GM18507 (cell line): ENCODE data around the gene WAPL.

ENCODE experiments used
- DNase-seq: peaks from one replicate; pipeline ENCODE4 v3.0.0; 2011; ENCODE audit warnings: low read depth; ENCODE audit not compliant: insufficient read length; ENCODE audit errors: extremely low spot score
- FAIRE-seq: peaks from 2 replicates; lab custom pipeline; 2011; peaks lifted over from hg19 to GRCh38; lab: Jason Lieb, UNC

WAPL gene

DNA sequence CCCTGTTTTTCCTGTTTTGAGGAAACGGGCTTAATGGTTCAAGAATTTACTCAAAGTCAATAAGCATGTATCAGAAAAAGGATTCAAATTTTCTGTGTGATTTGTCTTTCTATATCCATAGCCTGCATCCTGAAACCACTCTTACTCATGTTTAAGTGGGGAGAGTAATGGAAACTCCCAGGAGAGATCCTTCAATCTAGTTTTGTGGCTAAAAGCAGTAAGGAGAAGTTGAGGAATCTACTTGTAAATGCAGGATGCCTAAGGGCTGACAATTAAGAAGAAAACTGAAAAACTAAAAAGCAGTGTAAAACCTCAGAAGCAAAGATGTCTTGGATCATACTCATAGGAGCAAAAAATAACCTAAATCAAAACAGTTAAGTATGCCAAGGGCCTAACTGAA, 86.9 kb downstream of the WAPL start:
- FAIRE-seq (no peak), DNase-seq (no peak)

DNA sequence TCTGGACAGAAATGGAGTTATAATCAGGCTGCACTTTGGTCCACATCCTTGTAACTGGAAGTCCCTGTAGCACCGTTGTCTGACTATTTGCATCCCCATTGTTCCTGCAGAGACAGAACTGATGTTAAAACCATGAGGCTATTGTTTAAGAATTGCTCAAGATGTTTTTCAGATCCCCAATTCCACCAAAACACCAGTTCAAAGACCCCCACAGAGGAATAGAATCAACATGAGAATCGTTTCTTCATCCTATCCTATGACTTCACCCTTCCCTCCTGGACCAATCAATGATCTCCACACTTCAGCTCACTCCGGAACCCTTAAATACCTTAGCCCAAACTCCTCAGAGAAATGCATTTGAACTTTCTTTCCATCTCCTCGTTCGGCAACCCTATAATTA, 97.9 kb downstream of the WAPL start:
- DNase-seq (no peak), FAIRE-seq (no peak)

DNA sequence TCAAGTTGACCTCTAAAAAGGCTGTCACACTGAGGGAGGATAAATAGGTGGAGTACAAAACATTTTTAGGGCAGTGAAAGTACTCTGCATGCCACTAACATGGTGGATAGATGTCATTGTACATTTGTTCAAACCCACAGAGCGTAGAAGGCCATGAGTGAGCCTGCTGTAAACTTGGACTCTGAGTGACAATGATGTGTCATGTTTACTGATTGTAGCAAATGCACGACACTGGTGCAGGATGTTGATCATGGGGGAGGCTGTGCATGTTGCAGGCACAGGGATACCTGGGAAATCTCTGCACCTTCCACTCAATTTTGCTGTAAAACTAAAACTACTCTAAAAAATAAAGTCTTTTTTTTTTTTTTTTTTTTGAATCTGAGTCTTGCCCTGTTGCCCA, 102.5 kb downstream of the WAPL start:
- DNase-seq (no peak), FAIRE-seq (no peak)

DNA sequence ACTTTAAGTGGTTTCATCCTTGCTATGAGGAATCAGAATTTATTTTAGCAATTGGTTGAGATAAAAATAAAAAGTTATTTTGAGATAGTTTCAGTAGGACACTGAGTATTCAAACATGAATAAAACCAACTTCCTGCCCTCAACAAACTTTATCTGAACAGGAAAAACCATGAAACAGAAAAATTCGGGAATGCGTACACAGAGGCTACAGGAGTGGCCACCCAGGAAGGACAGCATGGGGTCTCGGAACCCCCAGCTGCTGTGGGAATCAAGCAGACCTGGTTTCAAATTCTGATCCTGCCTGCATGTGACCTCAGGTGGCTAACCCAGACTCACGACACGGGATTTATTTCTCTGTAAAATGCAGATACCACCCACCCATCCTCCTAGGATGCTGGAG, 106.0 kb downstream of the WAPL start:
- DNase-seq = no peak
- no peak for FAIRE-seq

DNA sequence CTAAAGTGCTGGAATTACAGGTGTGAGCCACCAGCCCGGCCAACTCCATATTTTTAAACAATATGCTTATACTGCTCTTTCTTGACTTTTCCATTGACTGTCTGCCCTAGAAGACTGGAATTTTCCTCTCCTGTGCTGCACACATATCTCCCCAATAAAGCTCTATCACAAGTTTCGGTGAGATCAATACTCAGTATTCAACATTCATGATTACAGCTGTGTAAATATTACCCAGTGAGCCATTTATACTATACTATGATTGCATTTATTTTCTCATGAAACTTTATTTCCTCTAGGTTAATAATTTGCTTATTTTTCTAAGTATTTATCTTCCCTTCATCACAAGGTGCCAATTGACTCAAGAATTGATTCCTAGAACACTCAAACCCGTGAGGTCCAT, 106.5 kb downstream of the WAPL start:
- FAIRE-seq (peak; percentile 41), DNase-seq (no peak)

DNA sequence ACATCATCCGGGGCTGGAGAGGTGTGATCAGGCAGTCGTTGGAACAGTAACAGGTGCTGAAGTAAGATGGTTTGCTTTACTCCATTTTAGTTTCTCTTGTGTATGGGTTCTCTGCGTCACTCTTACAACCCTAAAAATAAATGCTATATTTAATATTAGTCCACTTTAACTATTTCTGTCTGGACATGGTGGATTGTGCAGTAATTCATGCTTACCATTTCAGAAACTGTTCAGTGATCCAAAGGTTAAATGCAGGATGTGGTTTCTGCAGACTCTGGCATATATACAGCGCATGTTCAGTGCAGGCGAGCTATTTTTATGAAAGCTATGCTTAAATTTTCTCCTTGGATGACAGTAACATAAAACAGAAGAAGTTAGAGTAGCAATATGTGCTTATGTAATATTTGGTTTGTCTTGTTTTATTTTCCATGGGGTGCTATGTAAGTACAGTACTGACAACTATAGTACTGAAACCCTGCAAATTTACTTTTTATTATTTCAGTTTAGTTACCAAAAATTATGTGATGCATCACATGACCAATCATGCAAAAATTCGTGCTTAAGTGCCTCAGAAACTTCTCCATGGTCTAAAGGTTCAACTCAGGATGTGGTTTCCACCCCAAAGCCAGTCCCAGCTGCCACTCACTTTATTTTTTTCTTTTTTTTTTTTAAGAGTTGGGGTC, 108.4 kb downstream of the WAPL start:
- FAIRE-seq = peak; percentile 97
- no peak for DNase-seq

DNA sequence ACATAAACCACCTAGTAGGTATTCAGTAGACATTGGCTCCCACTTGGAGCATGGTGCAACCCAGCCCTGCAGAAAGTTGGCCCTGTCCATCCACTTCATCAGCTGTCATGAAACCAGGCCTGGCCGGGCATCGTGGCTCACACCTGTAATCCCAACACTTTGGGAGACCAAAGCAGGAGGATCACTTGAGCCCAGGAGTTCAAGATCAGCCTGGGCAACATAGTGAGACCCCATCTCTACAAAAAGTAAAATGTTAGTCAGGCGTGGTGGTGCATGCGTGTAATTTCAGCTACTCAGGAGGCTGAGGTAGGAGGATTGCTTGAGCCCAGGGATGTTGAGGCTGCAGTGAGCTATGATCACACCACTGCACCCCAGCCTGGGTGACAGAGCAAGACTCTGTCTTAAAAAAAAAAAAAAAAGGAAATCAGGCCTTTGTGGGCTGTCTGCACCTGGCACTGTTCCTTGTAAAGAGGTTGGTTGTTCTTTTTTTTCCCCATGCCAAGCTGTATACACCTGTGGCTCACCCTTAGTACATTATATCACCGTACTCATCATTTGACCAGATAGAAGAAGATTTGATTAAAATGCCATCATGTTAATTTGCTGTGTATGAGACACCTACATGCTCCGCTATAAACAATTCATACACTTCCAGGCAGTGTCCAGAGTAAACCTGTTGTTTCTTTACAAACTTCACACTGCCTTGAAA, 109.6 kb downstream of the WAPL start:
- peak; percentile 75 for FAIRE-seq

DNA sequence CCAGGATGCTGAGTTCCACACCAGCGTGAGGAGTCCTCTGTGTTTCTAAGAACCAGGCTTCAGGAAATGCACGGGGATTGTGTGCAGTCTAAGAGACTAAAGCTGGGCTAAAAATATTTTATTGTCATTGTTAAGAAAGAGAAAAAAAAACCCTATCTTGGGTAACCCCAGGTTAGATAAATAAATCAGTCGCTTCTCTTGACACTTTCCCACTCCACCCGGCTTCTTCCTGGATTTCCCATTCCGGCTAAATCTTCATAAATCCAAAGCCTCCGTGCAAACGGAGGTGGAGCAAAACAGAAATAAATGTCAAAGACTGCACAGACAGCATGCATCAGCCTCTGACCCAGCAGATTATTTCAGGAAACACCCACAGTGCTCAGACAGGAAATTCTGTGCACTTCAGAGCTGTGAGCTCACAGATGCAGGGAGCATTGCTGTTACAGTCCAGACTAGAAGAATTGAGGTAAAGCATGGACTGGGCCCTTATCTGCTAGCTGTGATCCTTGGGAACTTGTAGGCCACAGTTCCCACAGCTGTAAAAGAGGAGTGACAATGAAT, 110.2 kb downstream of the WAPL start:
- DNase-seq (no peak), FAIRE-seq (peak; percentile 97)

More for the DNA sequence above, 109.6 kb downstream of the WAPL start:
- DNase-seq = no peak

DNA sequence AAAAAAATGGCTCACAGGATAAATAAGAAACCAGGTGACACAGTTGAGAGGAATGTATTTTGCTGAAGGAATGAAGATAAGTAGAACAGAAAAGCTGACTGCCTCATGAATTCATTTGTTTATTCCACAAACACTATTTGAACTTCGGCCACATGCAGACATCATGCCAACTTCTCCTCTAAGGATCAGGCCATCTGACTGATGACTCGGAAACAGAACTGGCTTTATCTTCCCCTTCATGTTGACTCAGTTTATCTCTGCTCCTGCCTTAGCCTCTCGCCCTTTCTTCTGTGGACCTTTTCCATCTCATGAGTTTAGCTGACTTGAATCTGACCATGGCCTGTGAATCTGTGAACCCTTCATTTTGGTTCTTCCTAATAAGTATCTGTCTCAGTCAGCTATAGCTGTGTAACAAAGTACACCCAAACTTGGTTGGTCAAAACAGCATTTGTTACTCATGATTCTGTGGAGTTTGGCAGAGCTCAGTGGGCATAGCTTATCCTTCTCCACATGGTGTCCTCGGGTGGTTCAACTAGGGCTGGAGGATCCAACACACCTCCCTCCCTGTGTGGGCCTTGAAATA, 111.0 kb downstream of the WAPL start:
- no peak for DNase-seq
- no peak for FAIRE-seq

DNA sequence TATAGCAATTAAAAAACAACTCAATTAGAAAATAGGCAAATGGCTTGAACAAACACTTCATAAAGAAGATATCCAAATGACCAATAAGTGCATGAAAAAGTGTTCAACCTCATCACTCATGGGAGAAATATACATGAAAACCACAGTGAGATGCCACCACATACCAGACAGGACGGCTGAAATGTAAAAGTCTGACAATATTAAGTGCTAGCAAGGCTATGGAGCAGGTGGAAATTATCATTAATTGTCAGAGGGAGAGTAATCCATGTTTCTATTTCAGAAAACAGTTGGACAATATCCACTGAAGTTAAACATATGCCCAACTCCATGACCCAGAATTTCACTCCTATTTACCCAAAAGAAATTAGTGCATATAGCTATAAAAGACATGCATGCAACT, 112.4 kb downstream of the WAPL start:
- FAIRE-seq (no peak), DNase-seq (no peak)

DNA sequence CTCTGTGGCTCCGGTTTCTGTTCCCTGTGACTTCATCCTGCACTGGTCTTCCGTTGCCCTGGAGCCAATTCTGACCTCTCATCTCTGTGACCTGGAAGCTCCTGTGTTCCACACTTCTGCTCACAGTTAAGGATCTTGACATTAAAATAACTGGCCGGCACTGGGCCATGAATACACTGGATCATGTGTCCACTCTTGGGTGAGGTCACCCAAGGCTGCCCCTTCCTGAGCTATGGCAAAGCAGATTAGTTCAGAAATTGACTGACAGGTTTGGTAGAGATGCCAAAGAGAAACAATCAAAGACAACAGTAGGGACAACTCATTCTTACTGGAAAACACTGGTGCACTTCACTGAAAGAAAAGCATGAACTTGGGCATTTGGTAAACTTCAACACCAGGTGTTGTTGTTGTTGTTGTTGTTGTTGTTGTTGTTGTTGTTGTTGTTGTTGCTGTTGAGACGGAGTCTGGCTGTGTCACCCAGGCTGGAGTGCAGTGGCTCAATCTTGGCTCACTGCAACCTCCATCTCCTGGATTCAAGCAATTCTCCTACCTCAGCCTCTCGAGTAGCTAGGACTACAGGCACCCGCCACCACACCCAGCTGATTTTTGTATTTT, 118.3 kb downstream of the WAPL start:
- FAIRE-seq = no peak
- DNase-seq = no peak

DNA sequence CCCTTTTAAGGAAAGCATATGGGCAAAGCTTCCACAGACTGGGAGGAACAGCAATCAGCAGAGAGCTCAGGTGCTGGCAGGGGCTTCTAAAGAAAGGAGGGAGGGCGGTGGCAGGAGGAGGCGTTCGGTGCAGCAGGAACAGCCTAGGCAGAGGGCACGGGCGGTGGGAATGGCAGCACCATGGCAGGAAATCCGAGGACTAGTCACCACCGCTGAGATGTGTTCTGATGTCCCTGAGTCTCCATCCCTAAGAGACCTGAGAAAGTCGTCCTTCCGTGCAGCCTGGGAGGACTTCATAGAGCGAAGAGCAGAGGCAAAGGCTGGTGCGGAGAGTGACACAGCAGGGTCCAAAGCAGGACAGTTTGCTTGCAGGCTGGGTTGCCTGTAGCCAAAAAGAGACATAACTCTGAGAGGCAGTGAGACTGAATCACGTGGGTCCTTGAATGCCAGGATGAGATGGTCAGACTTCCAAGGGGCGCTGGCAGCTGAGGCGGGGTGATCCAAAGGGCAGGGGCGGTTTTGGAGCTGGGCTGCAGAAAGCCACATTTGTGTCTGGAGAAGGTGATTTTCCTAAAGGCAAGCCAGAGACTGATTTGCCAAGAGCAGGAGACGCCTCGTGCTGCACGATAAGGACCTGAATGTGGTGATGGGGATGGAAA, 119.2 kb downstream of the WAPL start:
- FAIRE-seq (no peak), DNase-seq (no peak)

DNA sequence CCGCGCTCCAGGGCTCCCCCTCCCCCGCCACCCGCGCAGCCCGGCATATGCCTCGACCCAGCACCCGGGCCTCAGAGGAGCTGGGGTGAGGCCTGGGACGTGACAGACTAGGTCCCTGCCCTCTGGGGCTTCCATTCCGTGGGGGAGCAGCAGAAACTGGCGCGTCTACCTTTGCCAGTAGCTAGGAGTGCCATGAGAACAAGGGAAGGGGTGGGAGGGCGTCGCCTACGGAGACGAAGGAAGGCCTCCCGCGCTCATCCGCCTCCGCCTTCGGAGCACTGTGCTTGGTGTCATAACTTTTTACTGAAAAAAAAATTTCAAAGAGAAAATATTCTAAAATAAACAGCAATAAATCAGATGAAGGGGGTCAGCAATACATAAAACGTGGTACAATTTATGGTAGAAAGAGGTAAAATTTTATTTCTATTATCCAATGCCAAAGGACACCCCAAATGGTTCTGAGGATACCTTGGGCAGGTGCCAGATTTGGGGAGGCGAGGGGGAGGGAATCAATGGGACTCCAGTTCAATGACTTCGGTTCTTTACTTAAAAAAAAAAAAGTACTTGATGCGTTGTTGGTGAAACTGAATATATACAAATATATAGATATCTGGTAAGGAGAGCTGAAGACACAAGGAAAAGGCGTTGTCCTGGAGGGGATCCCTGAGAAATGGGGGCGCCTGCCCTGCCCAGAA, 119.9 kb downstream of the WAPL start:
- DNase-seq = no peak
- no peak for FAIRE-seq

DNA sequence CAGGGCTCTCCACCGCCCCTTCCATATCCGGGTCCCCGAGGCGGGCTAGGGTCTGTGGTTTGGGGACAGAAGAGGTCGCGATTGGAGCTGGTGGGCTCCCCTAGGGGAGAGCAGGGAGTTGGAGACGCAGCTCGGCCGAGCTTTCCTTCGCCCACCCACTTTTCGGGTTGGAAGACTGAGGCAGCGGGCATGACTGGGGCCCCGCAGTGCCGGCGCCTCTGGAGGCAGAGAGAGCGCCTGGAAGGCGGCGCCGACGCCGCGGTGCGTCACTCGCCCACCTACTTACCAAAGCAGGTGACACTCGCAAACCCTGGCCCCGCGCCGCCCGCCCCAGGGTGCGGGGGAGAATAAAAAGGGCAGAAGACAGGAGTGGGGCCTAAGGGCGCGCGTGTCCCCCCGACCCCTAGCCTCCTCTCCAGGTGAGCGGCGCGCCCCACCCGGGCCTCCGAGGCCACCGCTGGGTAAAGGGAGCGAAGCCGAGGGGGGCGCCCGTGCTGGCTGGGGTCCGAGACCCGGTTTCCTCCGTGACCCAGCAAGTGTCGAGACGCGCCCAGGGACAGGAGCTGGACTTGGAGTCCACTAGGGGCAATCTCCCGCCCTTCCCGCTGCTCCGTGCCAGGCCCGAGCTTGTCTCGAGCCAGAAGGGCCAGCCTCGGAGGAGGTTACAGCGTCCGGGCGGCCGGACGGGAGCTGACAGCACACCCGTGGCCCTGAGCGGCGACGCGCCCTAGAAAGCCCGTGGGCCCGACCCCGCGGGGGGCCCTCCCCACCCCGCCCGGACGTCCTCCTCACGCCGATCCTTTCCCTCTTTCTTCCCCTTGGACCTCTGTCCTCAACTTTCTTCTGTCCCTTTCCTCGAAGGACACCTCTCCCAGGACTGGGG, 120.6 kb downstream of the WAPL start:
- FAIRE-seq (peak; percentile 36), DNase-seq (no peak)

DNA sequence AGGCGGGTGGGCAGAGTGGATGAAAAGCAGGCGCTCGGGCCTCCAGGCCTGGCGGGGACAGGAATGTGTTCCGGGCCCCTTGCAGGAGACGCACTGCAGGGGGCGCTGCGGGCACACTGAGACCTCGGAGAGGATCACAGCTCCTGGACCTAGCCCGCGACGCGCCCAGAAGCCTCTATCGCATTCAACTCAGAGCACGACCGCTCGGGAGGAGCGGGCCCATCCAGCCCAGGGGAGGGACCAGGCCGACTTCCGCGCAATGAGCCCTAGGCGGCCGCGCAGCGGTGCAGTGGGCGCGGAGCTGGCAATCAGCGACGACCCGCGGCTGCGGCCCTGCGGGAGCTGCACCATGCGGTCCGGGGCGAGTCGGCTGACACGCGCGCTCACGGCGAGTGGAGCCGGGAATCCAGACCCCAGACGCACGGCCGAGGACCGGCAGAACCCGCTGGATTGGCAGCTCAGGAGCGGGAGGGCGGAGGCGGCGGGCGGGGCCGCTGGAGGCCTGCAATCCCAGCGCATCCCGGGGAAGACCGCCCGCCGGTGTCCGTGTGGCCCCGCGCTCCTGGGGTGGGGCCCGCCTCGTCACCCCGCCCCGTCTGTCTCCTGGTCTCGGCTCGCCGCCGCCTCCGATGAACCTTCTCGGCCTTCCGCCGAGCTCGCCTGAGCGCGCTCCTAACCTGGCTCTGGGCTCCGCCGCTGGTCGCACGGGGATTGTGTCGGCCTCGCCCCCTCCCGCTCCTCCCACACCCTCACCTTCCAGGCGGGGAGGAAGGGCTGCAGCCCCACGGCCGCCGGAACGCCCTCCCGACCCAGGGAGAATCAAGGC, 121.5 kb downstream of the WAPL start:
- FAIRE-seq = peak; percentile 95
- DNase-seq = peak; percentile 84

DNA sequence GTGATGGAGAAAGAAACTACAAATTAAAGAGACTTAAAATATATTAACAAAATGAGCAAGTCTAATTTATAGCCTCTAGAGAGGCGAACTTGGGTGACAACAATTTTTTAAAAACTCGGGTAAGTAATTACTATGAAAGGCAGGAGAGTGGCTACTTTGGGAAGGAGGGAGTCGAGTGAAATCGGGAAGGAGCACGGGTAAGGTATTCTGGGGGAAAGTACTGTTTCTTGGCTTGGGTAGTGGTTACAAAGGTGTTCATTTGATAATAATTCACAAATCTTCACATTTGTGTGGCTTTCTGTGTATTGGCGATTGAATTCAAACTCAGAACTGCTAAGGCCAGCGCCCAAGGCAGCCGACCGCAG, 122.1 kb downstream of the WAPL start:
- FAIRE-seq = no peak
- DNase-seq = no peak

DNA sequence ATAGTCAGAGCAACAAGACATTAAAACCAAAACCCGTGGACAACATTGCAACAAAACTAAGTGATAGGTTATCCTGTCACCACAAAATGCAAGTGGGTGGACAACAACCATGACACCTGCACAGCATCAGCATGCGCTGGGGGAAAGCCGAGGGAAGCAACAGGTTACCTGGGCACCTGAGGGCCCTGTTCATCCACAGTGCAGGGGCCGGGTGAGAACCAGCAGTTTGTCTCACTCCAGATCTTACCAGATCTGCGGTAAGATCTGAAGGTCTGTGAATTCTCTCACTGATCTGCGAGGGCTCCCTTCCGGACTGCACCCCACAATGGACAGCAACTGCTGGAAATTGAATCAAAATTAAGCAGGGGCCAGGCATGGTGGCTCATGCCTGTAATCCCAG, 124.5 kb downstream of the WAPL start:
- FAIRE-seq (no peak), DNase-seq (no peak)
